ENCODE results near the gene FGD6.
"Not testable (repeated sequence)": the region's sequence is repeated elsewhere in the genome, so short reads cannot be mapped to it uniquely, and the experiment has no call there.

Gene FGD6

DNA sequence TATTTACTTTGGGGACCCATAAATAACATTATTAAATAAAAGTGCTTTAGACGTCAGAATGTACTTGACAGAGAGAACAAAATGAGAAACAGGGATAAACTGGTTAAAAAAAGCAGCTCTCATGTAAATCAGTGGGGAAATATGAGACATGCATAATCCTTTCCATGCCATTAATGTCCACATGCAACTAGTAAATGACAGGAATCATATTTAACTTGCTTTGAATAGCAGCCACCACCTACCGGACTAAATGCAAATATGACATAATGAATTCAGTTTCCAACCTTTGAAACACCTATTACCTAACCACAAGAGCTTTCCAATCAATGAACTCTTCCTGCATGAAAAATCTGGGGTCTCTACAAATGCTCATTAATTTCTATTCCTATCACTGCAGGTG lies 19.6 kb downstream of the FGD6 start:
- Histone ChIP-seq H3K9ac (no peak overlapping the region), H3K27ac (no peak overlapping the region), H4K20me1 (no peaks in the 10 kb centered on the region), H3K4me2 (no peak overlapping the region), H3K36me3 (0 out of 22 replicates have a peak, but pooled peaks cover 0 to 5% (median 0%) of the 10 kb centered on the region in 11 experiments), H3K27me3 (no peaks in the 10 kb centered on the region), H3K9me3 (replicated peaks in 1 of 11) (peaks cover 0 to 6% (median 0%) of the 10 kb centered on the region in 11 experiments; a peak in 6 of 22 replicates), H3K4me3 (no peak overlapping the region), H3K4me1 (peaks cover 17 to 40% (median 23%) of the 10 kb centered on the region in 10 experiments)
- no peak for TF ChIP-seq Cebpa-rat (IDR thresholded peaks at IDR 0.05)

- not testable (repeated sequence) for H3K9ac ChIP-seq; H3K36me3 ChIP-seq; H4K20me1 ChIP-seq; H3K27ac ChIP-seq; H3K9me3 ChIP-seq (replicated peaks in 1 of 11); H3K4me3 ChIP-seq; H3K27me3 ChIP-seq; H3K4me2 ChIP-seq
- H3K4me1 ChIP-seq, result peaks cover 11 to 40% (median 17%) of the 10 kb centered on the region in 10 experiments
These were observed 20.2 kb downstream of the FGD6 start for GRCh38 chr12:95196875-95197569.

GRCh38 chr12:95195122-95195521 lies 22.1 kb downstream of the FGD6 start:
- Histone ChIP-seq H3K9me3 (replicated peaks in 1 of 11) (peaks cover 0 to 6% (median 0%) of the 10 kb centered on the region in 11 experiments; a peak in 6 of 22 replicates), H3K9ac (no peak overlapping the region), H3K27ac (no peak overlapping the region), H3K4me3 (no peak overlapping the region), H3K4me1 (peaks cover 0 to 21% (median 4%) of the 10 kb centered on the region in 10 experiments; a peak in 8 of 20 replicates), H3K4me2 (no peak overlapping the region), H3K27me3 (no peaks in the 10 kb centered on the region), H4K20me1 (no peaks in the 10 kb centered on the region), H3K36me3 (0 out of 22 replicates have a peak, but pooled peaks cover 0 to 5% (median 0%) of the 10 kb centered on the region in 11 experiments)
- TF ChIP-seq Cebpa-rat (IDR thresholded peaks at IDR 0.05), result no peak

DNA sequence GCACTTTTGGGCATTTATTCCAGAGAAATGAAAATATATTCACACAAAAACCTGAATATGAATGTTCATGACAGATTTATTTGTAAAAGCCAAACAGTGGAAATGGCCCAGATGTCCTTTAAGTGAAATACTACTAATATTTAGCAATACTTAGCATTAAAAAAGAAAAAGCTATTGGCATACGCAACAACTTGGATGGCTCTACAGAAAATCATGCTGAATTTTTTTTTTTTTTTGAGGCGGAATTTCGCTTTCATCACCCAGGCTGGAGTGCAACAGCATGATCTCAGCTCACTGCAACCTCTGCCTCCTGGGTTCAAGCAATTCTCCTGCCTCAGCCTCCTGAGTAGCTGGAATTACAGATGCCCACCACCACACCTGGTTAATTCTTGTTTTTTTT lies 24.1 kb downstream of the FGD6 start:
- Histone ChIP-seq H3K27me3 (no peaks in the 10 kb centered on the region), H3K4me2 (no peak overlapping the region), H3K4me1 (peaks cover 0 to 11% (median 3%) of the 10 kb centered on the region in 10 experiments; a peak in 6 of 20 replicates), H3K9me3 (replicated peaks in 1 of 11) (peaks cover 0 to under 1% (median 0%) of the 10 kb centered on the region in 11 experiments; a peak in 1 of 22 replicates), H3K4me3 (no peak overlapping the region), H3K9ac (no peak overlapping the region), H4K20me1 (no peaks in the 10 kb centered on the region), H3K27ac (no peak overlapping the region), H3K36me3 (0 out of 22 replicates have a peak, but pooled peaks cover 0 to under 1% (median 0%) of the 10 kb centered on the region in 11 experiments)
- TF ChIP-seq Cebpa-rat (IDR thresholded peaks at IDR 0.05), result no peak

- no peak overlapping the region for H3K4me3 ChIP-seq
- no peaks in the 10 kb centered on the region for H4K20me1 ChIP-seq
- H3K27me3 ChIP-seq, result no peaks in the 10 kb centered on the region
- peaks cover 0 to 19% (median 5%) of the 10 kb centered on the region in 10 experiments; a peak in 11 of 20 replicates for H3K4me1 ChIP-seq
- no peak overlapping the region for H3K9ac ChIP-seq
- H3K27ac ChIP-seq, result no peak overlapping the region
- no peaks in the 10 kb centered on the region for H3K36me3 ChIP-seq
- peak overlapping the region in 2 of 11 experiments; percentile 10 to 14; a peak in 1 of 22 replicates for H3K4me2 ChIP-seq
- H3K9me3 ChIP-seq (replicated peaks in 1 of 11), result no peaks in the 10 kb centered on the region
- no peak for TF ChIP-seq Cebpa-rat (IDR thresholded peaks at IDR 0.05)
These were observed 25.0 kb downstream of the FGD6 start for GRCh38 chr12:95192271-95192670.

DNA sequence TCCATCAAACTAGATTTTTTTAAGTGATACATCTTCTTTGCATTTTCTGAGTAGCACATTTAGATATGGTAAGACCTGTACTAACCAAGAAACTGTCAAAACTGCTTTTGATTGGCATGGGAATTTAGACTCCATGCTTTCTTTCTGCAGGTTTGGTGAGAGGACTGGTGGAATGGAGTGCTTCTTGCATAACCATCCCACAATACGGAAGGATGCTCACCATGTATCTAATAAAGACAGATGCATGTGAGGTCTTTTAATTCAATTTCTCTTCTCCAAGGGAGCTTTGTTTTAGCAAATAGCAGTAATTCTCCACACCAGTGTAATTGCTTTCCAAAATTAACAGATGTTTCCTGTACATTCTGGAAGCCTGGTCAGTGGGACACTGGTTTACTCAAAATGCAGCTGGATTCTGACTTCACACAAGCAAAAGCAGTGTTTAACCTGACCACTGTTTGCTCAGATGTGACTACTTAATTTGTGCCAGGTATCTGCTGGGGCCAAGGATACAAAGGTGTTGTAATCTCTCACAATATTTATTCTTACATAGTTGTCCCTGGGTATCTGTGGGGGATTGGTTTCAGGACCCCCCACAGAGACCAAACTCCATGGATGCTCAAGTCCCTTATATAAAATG lies 26.1 kb downstream of the FGD6 start:
- peaks cover 0 to 29% (median 6%) of the 10 kb centered on the region in 10 experiments; a peak in 11 of 20 replicates for H3K4me1 ChIP-seq
- H4K20me1 ChIP-seq, result no peaks in the 10 kb centered on the region
- no peak overlapping the region for H3K4me2 ChIP-seq
- no peaks in the 10 kb centered on the region for H3K36me3 ChIP-seq
- H3K9ac ChIP-seq, result no peak overlapping the region
- TF ChIP-seq Cebpa-rat (IDR thresholded peaks at IDR 0.05), result no peak
- no peaks in the 10 kb centered on the region for H3K27me3 ChIP-seq
- H3K4me3 ChIP-seq, result no peak overlapping the region
- H3K9me3 ChIP-seq (replicated peaks in 1 of 11), result no peaks in the 10 kb centered on the region
- H3K27ac ChIP-seq, result no peak overlapping the region

DNA sequence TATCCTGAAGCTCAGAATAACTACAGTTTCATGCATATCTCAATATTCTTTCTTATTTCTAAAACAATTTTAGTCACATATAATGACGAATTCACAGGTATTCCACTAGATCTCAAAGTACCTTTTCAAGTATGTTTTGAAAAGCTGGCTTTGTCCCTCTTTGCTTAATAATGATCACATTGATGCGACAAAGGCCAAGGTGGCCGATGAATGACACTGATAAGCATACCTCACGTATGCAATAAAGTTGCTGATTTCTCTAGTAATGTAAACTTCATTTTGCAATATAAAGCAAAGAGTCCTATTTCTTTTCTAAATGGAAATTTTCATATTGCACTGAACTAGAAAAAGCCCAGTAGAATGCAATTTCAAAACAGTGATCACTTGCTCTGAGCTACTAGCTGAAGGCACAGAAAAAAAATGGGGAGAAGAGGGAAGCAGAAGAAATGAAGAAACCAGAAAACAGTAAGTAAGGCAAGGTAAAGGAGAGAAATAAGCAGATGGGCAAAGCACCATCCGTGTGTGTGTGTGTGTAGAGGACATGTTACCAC lies 29.3 kb downstream of the FGD6 start:
- H3K27ac ChIP-seq, result no peak overlapping the region
- H3K4me3 ChIP-seq, result no peak overlapping the region
- no peak for TF ChIP-seq Cebpa-rat (IDR thresholded peaks at IDR 0.05)
- H3K9ac ChIP-seq, result no peak overlapping the region
- peak overlapping the region in 2 of 11 experiments; percentile 39 to 41; a peak in 4 of 22 replicates for H3K4me2 ChIP-seq
- H3K4me1 ChIP-seq, result peaks cover 0 to 61% (median 14%) of the 10 kb centered on the region in 10 experiments; a peak in 13 of 20 replicates
- no peaks in the 10 kb centered on the region for H3K36me3 ChIP-seq
- H4K20me1 ChIP-seq, result no peaks in the 10 kb centered on the region
- H3K27me3 ChIP-seq, result no peaks in the 10 kb centered on the region
- H3K9me3 ChIP-seq (replicated peaks in 1 of 11), result 0 out of 22 replicates have a peak, but pooled peaks cover 0 to 4% (median 0%) of the 10 kb centered on the region in 11 experiments

DNA sequence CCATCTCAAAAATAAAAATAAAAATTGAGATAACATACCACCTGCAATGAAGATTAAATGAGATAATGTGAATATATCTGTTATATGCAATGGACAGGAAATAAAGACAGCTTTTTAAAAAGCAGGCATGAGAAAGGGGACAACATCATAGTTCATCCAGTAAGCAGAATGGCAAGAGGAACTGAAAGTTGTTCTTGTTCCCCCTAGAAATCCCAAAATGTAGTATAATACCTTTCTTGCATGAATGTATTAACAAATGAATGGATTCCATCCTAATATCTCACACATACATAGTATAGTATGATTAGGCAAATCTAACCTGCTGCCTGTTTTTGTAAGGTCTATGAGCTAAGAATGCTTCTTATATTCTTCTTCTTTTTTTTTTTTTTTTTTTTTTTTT lies 31.4 kb downstream of the FGD6 start:
- H3K4me1 ChIP-seq, result peaks cover 0 to 63% (median 10%) of the 10 kb centered on the region in 10 experiments; a peak in 10 of 20 replicates
- no peak overlapping the region for H3K4me3 ChIP-seq
- no peaks in the 10 kb centered on the region for H3K27me3 ChIP-seq
- no peaks in the 10 kb centered on the region for H4K20me1 ChIP-seq
- peak overlapping the region in 2 of 11 experiments; percentile 47 to 54; a peak in 3 of 22 replicates for H3K27ac ChIP-seq
- TF ChIP-seq Cebpa-rat (IDR thresholded peaks at IDR 0.05), result no peak
- no peaks in the 10 kb centered on the region for H3K36me3 ChIP-seq
- H3K9ac ChIP-seq, result no peak overlapping the region
- 0 out of 22 replicates have a peak, but pooled peaks cover 0 to 4% (median 0%) of the 10 kb centered on the region in 11 experiments for H3K9me3 ChIP-seq (replicated peaks in 1 of 11)
- peak overlapping the region in 4 of 11 experiments; percentile 45 to 76 (median 64); a peak in 5 of 22 replicates for H3K4me2 ChIP-seq

DNA sequence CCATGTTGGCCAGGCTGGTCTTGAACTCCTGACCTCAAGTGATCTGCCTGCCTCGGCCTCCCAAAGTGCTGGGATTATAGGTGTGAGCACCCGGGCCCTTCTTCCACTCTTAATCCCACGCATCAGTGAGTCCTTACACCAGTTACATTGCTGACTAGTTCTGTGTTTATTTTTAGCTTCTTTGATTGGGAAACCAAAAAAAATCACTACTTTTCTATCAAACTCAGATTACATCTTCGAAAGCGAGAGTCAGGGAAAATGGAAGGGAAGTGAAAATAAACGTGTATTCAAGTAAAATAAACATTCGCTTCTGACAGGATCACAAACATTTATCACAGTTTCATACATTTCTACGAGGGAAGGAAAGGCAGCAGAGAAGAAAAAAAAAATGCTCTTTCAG lies 32.2 kb downstream of the FGD6 start:
- H3K9me3 ChIP-seq (replicated peaks in 1 of 11), result 0 out of 22 replicates have a peak, but pooled peaks cover 0 to 4% (median 0%) of the 10 kb centered on the region in 11 experiments
- H3K4me2 ChIP-seq, result peak overlapping the region in 5 of 11 experiments; percentile 30 to 76 (median 63); a peak in 9 of 22 replicates
- peak overlapping the region in 4 of 11 experiments; percentile 19 to 54 (median 46); a peak in 6 of 22 replicates for H3K27ac ChIP-seq
- H3K36me3 ChIP-seq, result peaks cover 0 to 3% (median 0%) of the 10 kb centered on the region in 11 experiments; a peak in 1 of 22 replicates
- no peak for TF ChIP-seq Cebpa-rat (IDR thresholded peaks at IDR 0.05)
- peak overlapping the region in 1 of 11 experiments; percentile 35; a peak in 1 of 22 replicates for H3K9ac ChIP-seq
- H3K27me3 ChIP-seq, result no peaks in the 10 kb centered on the region
- H3K4me1 ChIP-seq, result peaks cover 0 to 63% (median 10%) of the 10 kb centered on the region in 10 experiments; a peak in 10 of 20 replicates
- H3K4me3 ChIP-seq, result no peak overlapping the region
- H4K20me1 ChIP-seq, result no peaks in the 10 kb centered on the region

Data from BLaER1 treated with 17β-estradiol and CSF1 and Interleukin-3, amounts not matched to agents 10 nM and 100 nM (cell line).